Activated T-helper 17 cell treated with anti-CD3 and anti-CD28 coated beads, Interleukin-2, amount 50 U/mL, for 72 hours (primary cell): ENCODE results near the gene DHRS1. TPM values are rescaled to one million over a fixed set of nuclear protein-coding genes. Genes with fewer than 3 reads are reported as not detected.
A peak's percentile ranks its signal among the peaks of the same experiment; 100 is the strongest.

ENCODE experiments used
- ATAC-seq: fragments of 150-1000 bp; cut with Tn5 transposase; replicated peaks from 2 replicates; pipeline ENCODE4 v1.10.0; 2021; ENCODE audit warnings: mild to moderate bottlenecking, moderate library complexity
- H3K27ac Mint-ChIP-seq: one replicate; pipeline ENCODE4 v1.8.0; 2022; ENCODE audit warnings: mixed read lengths
- H3K27me3 Mint-ChIP-seq: one replicate; pipeline ENCODE4 v1.8.0; 2022; ENCODE audit warnings: mixed read lengths
- H3K36me3 Mint-ChIP-seq: one replicate; pipeline ENCODE4 v1.8.0; 2022; ENCODE audit warnings: low read depth, mild to moderate bottlenecking, mixed read lengths
- H3K4me1 Mint-ChIP-seq: one replicate; pipeline ENCODE4 v1.8.0; 2022; ENCODE audit warnings: mixed read lengths
- H3K4me3 Mint-ChIP-seq: one replicate; pipeline ENCODE4 v1.8.0; 2022; ENCODE audit warnings: mild to moderate bottlenecking, mixed read lengths
- H3K9me3 Mint-ChIP-seq: one replicate; pipeline ENCODE4 v1.8.0; 2022; ENCODE audit warnings: mixed read lengths
- total RNA-seq, 2 donors: library from RNA; stranded (reverse); gene quantifications; one replicate each; pipeline ENCODE4 v1.2.3, GENCODE V29; 2022

Gene DHRS1
- total RNA-seq, 2 donors from 2014 or later: 12.6 to 14.2 TPM

GRCh38 chr14:24273422-24273998 lies 26.1 kb downstream of the DHRS1 start:
- Mint-ChIP-seq H3K27ac (peak overlapping the region; percentile 40), H3K9me3 (peaks cover 3% of the 10 kb centered on the region), H3K36me3 (peaks cover 7% of the 10 kb centered on the region), H3K4me3 (peak overlapping the region; percentile 97), H3K4me1 (peaks cover 40% of the 10 kb centered on the region), H3K27me3 (no peaks in the 10 kb centered on the region)
- ATAC-seq: no peak

- ATAC-seq: no peak
- Mint-ChIP-seq H3K27ac (peak overlapping the region; percentile 95), H3K27me3 (no peaks in the 10 kb centered on the region), H3K4me1 (peaks cover 36% of the 10 kb centered on the region), H3K36me3 (peaks cover 9% of the 10 kb centered on the region), H3K4me3 (peak overlapping the region; percentile 97), H3K9me3 (no peaks in the 10 kb centered on the region)
Measured at GRCh38 chr14:24272467-24272866, 27.1 kb downstream of the DHRS1 start.

GRCh38 chr14:24271834-24272263 lies 27.7 kb downstream of the DHRS1 start:
- Mint-ChIP-seq H3K9me3 (no peaks in the 10 kb centered on the region), H3K4me1 (peaks cover 34% of the 10 kb centered on the region), H3K36me3 (peaks cover 15% of the 10 kb centered on the region), H3K27me3 (no peaks in the 10 kb centered on the region), H3K4me3 (peak overlapping the region; percentile 97), H3K27ac (peak overlapping the region; percentile 95)
- ATAC-seq: no peak

- H3K27me3 Mint-ChIP-seq: no peaks in the 10 kb centered on the region
- peaks cover 34% of the 10 kb centered on the region for H3K4me1 Mint-ChIP-seq
- peaks cover 20% of the 10 kb centered on the region for H3K36me3 Mint-ChIP-seq
- H3K9me3 Mint-ChIP-seq: no peaks in the 10 kb centered on the region
- peak; percentile 85 for ATAC-seq
- H3K27ac Mint-ChIP-seq: peak within 1 kb of the TSS; percentile 95
- peak within 1 kb of the TSS; percentile 97 for H3K4me3 Mint-ChIP-seq
Measured at GRCh38 chr14:24271134-24271833, 28.3 kb downstream of the DHRS1 start, which contains the start of gene RABGGTA. RABGGTA (minus strand) TSS chr14:24271597; CDS start chr14:24271115, 482 bp downstream.

GRCh38 chr14:24270537-24271133 lies 28.9 kb downstream of the DHRS1 start:
- Mint-ChIP-seq H3K27ac (peak overlapping the region; percentile 95), H3K36me3 (peaks cover 27% of the 10 kb centered on the region), H3K9me3 (no peaks in the 10 kb centered on the region), H3K27me3 (no peaks in the 10 kb centered on the region), H3K4me1 (peaks cover 34% of the 10 kb centered on the region), H3K4me3 (peak overlapping the region; percentile 97)
- ATAC-seq: no peak

GRCh38 chr14:24269910-24270536 lies 29.6 kb downstream of the DHRS1 start:
- no peaks in the 10 kb centered on the region for H3K9me3 Mint-ChIP-seq
- no peaks in the 10 kb centered on the region for H3K27me3 Mint-ChIP-seq
- peak overlapping the region; percentile 97 for H3K4me3 Mint-ChIP-seq
- H3K36me3 Mint-ChIP-seq: peaks cover 30% of the 10 kb centered on the region
- H3K27ac Mint-ChIP-seq: no peak overlapping the region
- peaks cover 29% of the 10 kb centered on the region for H3K4me1 Mint-ChIP-seq
- no peak for ATAC-seq

- no peak for ATAC-seq
- Mint-ChIP-seq H3K27ac (no peak overlapping the region), H3K27me3 (no peaks in the 10 kb centered on the region), H3K9me3 (no peaks in the 10 kb centered on the region), H3K36me3 (peaks cover 30% of the 10 kb centered on the region), H3K4me1 (peaks cover 27% of the 10 kb centered on the region), H3K4me3 (no peak overlapping the region)
Measured at GRCh38 chr14:24269368-24269767, 30.2 kb downstream of the DHRS1 start.

- H3K9me3 Mint-ChIP-seq: no peaks in the 10 kb centered on the region
- H3K4me1 Mint-ChIP-seq: peaks cover 16% of the 10 kb centered on the region
- H3K4me3 Mint-ChIP-seq: no peak overlapping the region
- no peaks in the 10 kb centered on the region for H3K27me3 Mint-ChIP-seq
- H3K27ac Mint-ChIP-seq: no peak overlapping the region
- no peak for ATAC-seq
- peaks cover 30% of the 10 kb centered on the region for H3K36me3 Mint-ChIP-seq
Measured at GRCh38 chr14:24268225-24268624, 31.4 kb downstream of the DHRS1 start.

GRCh38 chr14:24267516-24267915 lies 32.1 kb downstream of the DHRS1 start:
- ATAC-seq: no peak
- peaks cover 14% of the 10 kb centered on the region for H3K4me1 Mint-ChIP-seq
- no peaks in the 10 kb centered on the region for H3K9me3 Mint-ChIP-seq
- no peaks in the 10 kb centered on the region for H3K27me3 Mint-ChIP-seq
- peaks cover 30% of the 10 kb centered on the region for H3K36me3 Mint-ChIP-seq
- H3K27ac Mint-ChIP-seq: peak overlapping the region; percentile 31
- H3K4me3 Mint-ChIP-seq: no peak overlapping the region

- no peaks in the 10 kb centered on the region for H3K9me3 Mint-ChIP-seq
- peak overlapping the region; percentile 31 for H3K27ac Mint-ChIP-seq
- ATAC-seq: no peak
- H3K4me3 Mint-ChIP-seq: no peak overlapping the region
- no peaks in the 10 kb centered on the region for H3K27me3 Mint-ChIP-seq
- H3K36me3 Mint-ChIP-seq: peaks cover 30% of the 10 kb centered on the region
- peaks cover 5% of the 10 kb centered on the region for H3K4me1 Mint-ChIP-seq
Measured at GRCh38 chr14:24266344-24267244, 33.0 kb downstream of the DHRS1 start.

- Mint-ChIP-seq H3K36me3 (peaks cover 30% of the 10 kb centered on the region), H3K4me3 (no peak overlapping the region), H3K9me3 (no peaks in the 10 kb centered on the region), H3K27me3 (no peaks in the 10 kb centered on the region), H3K27ac (no peak overlapping the region), H3K4me1 (peaks cover 4% of the 10 kb centered on the region)
- no peak for ATAC-seq
Measured at GRCh38 chr14:24264298-24264697, 35.3 kb downstream of the DHRS1 start.

- peaks cover 28% of the 10 kb centered on the region for H3K36me3 Mint-ChIP-seq
- no peaks in the 10 kb centered on the region for H3K27me3 Mint-ChIP-seq
- ATAC-seq: no peak
- no peak overlapping the region for H3K27ac Mint-ChIP-seq
- no peaks in the 10 kb centered on the region for H3K9me3 Mint-ChIP-seq
- H3K4me3 Mint-ChIP-seq: no peak overlapping the region
- peaks cover 4% of the 10 kb centered on the region for H3K4me1 Mint-ChIP-seq
Measured at GRCh38 chr14:24263848-24264247, 35.7 kb downstream of the DHRS1 start.

GRCh38 chr14:24262821-24263733 lies 36.5 kb downstream of the DHRS1 start, which contains the start of gene TGM1:
TGM1 (minus strand) TSS chr14:24263177; CDS start chr14:24262352, 825 bp downstream.
- Mint-ChIP-seq H3K9me3 (no peaks in the 10 kb centered on the region), H3K36me3 (peaks cover 28% of the 10 kb centered on the region), H3K4me1 (peaks cover 4% of the 10 kb centered on the region), H3K27me3 (no peaks in the 10 kb centered on the region), H3K27ac (no peak within 1 kb of the TSS), H3K4me3 (no peak within 1 kb of the TSS)
- ATAC-seq: no peak
